Measurements from ENCODE around the gene AAK1.
A peak's percentile ranks its signal among the peaks of the same experiment; 100 is the strongest.
"Not testable (repeated sequence)": the region's sequence is repeated elsewhere in the genome, so short reads cannot be mapped to it uniquely, and the experiment has no call there.

The AAK1 gene

DNA sequence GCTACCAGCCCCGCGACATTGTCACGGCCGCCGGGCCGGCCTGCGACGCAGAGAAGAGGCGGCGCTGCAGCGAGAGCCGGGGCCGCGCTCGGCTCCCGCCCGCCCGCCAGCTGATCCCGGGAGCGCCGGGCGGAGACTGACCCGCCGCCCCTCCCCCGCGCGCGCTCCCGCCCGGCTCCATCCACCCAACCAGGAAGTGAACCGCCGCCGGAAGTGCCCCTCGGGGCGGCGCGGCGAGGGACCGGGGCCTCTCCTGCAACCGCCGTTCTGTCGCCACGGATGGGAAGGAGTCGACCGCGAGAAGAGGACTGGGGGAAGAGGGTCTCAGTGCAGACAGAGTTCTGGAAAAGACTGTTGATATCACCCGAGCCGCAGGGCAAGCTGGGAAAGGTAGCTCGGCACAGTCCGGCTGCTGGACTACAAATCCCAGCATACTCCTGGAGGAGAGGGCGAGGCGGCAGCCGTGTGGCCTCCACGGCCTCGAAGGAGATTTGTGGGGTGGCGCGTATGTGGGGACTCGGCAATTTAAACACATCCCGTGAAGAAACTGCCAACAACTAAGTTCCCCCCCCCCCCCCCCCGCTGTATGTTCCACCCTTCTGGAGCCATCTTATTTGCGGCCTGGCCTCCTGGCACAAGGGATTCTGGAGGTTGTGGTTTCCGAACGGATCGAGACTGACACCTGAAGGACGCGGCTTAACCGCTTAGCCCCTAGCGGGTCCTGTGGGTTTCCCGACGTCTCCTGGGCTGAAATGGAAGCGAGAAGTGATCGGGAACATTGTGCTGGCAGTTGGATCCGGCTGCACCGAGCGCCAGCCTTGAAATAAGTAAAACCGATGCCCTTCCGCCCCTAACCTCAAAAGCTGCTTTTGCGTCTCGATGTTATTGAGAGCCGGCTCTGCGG, at the start of gene AAK1:
AAK1 (minus strand) TSS at position 138 of the 904 bp plus-strand sequence. CDS start 699 bp downstream, outside the sequence.
- peak; percentile 92 for DNase-seq (ENCODE audit: low spot score)

DNA sequence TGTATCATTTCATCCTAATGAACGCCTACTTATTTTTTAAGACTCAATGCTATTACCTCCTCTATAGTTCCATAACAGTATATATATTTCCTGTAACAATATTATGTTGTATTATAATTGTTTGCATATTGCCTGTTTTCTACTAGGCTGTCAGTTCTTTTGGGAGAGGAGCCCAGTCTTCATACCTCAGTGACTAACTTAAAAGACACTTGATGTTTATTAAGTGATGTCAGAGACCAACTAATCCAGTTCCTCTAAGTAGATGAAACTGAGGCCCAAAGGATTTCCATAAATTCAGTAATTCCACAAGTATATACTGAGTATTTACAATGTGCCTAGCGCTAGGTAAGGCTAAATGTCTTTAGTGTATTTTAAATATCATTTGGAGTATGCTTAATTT, 48.9 kb upstream of the AAK1 start:
- DNase-seq (ENCODE audit: low spot score), result no peak

DNA sequence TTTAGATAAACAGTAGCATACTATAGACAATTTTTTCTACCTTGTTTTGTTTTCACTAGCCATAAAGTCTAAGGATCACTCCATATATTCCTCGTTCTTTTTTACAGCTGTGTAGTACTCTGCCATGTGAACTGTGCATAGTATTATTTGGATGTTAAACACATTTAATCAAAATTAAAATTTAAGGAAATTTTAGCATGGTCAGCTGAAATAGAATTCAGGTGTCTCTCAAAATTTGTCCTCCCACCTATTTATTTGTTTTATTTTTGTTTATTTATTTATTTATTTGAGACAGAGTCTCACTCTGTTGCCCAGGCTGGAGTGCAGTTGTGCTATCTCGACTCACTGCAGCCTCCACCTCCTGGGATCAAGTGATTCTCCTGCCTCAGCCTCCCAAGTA, 46.4 kb upstream of the AAK1 start:
- DNase-seq (ENCODE audit: low spot score), result no peak

DNA sequence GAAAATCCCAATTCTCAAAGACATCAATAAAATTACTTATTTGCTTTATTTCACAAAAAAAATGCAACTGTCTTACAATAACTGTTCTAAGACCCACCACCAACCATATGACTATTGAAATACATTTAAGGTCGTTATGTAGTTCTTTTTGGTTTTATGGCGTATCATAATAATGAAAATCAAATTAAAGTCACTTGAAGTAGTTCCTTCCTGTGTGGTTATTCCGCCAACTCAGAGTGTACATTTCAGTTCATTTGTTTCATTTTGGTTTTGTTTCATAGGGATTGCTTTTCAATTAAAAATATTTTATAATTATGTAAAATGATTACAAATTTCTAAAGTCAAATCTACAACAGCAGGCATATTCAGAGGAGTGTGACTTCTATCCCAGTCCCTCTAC, 45.9 kb upstream of the AAK1 start:
- no peak for DNase-seq (ENCODE audit: low spot score)

DNA sequence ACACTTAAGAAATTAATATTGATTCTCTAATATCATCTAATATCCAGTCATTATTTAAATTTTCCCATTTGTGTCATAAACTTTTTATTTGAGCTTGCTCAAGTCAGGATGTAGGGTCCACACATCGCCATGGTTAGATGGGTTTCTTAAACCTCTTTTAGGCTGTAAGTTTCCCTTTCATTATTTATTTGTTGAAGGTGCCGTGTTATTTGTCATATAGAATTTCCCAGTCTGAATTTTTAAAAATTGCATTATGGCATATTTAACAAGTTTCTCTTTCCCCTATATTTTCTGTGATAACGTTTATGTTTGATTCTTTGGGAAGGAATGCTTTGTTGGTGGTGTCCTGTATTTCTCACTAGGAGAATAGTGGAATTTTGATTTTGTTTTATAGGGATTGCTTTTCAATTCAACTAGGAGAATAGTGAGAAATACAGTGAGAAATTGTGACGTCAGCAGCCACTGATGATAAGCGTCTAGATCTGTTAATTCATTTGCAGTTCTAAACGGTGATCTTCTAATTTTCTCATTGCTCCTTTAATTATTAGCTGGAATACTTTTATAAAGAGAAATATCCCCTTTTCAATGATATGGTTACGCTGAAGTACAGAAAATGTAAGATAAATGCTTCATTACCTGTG, 44.6 kb upstream of the AAK1 start:
- DNase-seq (ENCODE audit: low spot score), result no peak

DNA sequence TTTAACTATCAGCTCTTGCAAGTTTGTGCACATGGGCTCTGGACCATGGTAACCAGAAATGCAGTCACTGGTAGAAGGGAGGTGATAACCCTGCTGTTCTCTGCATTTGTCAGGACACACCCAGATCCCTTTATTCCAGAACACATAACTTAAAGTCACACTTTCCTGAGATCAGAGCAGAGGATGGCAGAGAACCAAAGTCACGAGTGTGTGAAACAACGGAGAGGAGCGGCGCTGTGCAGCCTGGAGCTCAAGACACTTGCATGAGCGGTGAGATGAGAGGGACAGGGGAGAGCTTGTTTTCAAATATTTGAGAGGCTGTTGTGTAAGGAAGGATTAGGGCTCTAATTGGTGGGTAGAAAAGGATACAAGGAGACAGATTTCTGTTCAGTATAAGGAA, 43.3 kb upstream of the AAK1 start:
- DNase-seq (ENCODE audit: low spot score), result no peak

DNA sequence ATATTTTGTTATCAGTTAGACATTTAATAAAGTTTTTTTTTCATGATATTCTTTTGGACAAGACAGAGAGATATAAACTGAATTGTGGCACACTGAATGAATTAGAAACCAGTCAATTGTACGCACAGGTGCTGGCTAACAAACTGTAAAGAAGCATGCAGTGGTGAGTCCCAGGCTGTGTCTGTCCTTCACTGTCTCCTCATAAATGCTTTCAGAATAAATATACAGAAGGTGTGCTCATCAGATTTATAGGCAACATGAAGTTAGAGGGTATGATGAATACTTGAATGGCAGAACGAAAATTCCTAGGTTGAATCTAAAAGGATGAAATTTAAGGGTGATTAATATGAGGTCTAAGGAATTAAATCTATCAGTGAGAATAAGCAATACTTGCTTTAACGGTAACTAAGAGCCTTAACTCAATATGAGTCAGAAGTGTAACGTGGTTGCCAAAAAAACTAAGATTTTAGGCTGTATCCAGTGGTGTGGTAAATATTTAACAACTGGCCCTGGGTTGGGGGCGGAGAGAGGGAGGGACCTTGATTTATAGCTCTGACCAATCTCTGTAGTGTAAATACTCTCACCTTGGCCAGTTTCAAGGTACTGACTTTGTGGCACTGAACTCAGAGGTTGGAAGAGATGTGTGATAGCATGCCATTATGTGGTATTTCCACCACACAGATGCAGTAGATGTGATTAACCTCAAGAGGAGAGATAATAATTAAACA, 41.9 kb upstream of the AAK1 start:
- DNase-seq (ENCODE audit: low spot score), result no peak

DNA sequence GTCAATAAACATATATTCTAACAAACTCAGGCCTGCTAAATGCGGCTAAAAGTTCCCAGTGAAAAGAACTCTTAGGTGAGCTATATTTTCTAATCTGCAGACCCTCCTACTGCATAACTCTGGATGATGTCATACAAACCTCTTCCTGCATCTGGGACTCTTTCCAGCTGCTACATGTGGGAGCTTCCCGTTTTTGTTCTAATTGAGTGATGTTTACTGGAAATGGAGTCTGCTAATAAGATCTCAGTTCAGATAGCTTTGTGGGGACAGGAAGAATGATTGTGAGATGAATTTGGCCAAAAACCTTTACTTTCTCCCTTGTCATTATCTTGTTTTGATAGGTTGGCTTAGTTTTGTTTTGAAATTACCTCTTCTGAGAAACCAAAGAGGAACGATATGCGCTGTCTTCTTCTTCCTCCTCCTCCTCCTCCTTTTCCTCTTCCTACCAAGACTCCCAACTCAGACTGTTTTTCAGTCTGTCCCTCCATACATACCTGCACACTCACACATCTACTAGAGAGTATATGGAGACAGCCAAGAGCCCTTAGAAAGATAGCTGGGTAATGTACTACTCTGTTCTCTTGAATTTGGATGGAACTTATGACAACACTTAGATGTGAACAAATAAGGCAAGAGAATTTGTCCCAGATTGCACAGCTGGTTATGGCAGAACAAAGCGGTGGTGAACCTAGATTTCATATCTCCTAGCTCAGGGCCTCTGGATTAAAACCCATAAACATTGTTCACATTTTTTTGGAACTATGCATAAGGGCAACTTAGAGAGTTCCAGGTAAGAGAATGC, 39.8 kb upstream of the AAK1 start:
- no peak for DNase-seq (ENCODE audit: low spot score)

DNA sequence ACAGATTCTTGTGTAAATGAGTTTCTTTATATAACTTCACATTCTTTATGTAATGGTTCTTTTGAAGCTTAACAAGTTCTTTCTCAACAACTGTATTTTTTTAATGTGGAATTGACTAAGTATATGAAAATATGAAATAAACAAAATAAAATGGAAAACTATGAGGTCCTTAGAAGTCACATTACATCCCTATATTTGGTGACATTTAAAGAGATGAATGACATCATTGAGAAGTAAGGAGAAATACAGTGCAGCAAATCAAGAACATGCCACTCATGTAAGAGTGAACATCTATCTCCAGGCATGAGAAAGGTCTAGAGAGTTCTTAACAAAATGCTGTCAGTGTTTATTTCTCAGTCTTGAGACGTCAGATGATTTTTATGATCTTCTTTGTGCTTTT, 39.0 kb upstream of the AAK1 start:
- no peak for DNase-seq (ENCODE audit: low spot score)

DNA sequence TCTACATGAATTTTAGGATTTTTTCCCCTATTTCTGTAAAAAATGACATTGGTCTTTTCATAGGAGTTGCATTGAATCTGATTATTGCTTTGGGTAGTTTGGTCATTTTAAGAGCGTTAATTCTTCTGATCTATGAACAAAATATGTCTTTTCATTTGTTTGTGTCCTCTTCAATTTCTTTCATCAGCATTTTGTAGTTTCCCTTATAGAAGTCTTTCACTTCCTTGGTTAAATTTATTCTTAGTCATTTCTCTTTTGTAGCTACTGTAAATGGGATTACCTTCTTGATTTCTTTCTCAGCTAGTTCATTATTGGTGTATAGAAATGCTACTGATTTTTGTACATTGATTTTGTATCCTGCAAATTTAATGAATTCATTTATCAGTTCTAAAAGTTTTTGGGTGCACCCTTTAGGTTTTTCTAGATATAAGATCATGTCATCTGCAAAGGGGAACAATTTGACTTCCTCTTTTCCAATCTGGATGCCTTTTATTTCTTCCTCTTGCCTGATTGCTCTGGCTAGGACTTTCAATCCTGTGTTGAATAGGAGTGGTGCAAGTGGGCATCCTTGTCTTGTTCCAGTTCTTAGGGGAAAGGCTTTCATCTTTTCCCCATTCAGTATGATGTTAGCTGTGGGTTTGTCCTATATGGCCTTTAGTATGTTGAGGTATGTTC, 36.6 kb upstream of the AAK1 start:
- DNase-seq (ENCODE audit: low spot score), result no peak

DNA sequence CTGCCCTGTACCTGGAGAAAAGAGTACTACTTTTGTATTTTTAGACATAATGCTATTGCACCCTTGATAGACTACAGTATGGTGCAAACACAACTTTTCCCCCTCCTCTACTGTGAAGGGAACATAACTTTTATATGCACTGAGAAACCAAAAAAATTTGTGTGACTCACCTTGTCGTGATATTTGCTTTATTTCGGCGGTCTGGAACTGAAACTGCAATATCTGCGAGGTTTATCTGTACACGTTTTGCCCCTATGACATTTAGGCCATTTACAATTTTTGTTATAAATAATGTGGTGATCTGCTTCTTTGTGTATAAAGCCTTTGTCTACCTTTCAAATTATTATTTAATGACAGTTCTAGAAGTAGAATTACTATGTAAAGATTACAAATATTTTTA, 34.4 kb upstream of the AAK1 start:
- DNase-seq (ENCODE audit: low spot score), result no peak

DNA sequence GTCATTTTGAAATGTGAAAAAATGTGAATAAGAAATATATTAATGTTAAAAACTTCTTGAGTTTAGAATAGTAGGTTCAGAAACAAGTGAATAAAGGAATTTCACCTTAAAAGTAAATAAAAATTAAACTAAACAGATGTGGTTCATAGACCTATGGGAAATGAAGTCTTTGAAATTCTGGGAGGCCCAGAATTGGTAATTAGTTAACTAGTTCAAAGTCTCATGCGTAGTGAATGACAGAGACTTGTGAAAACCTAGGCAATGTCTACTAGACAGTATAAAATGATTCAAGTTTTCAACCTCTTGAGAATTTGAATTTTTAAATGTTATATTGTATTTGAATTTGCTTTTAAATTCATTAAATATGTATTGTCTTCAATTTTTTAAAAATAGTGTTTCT, 32.6 kb upstream of the AAK1 start:
- no peak for DNase-seq (ENCODE audit: low spot score)

DNA sequence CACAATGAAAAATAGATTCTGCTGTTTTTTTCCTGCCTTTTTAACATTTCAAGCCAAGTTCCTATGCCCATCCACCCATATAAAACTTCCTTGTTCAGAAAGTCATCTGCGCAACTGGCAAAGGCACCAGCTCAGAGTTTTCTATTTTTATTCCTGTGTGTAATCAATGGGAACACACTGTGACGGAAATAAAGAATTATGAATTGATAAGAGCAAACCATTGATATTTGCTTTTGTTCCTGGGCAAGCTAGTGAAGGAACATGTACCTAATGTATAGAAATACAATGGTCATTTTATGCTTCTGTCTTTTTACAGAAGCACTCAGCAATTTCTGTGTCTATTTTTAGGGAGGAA, 30.8 kb upstream of the AAK1 start:
- no peak for DNase-seq (ENCODE audit: low spot score)

DNA sequence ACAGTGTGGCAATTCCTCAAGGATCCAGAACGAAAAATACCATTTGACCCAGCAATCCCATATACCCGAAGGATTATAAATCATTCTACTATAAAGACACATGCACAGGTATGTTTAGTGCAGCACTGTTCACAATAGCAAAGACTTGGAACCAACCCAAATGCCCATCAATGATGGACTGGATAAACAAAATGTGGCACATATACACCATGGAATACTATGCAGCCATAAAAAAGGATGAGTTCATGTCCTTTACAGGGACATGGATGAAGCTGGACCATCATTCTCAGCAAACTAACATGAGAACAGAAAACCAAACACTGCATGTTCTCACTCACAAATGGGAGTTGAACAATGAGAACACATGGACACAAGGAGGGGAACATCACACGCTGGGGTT, 29.6 kb upstream of the AAK1 start:
- DNase-seq (ENCODE audit: low spot score), result not testable (repeated sequence)

DNA sequence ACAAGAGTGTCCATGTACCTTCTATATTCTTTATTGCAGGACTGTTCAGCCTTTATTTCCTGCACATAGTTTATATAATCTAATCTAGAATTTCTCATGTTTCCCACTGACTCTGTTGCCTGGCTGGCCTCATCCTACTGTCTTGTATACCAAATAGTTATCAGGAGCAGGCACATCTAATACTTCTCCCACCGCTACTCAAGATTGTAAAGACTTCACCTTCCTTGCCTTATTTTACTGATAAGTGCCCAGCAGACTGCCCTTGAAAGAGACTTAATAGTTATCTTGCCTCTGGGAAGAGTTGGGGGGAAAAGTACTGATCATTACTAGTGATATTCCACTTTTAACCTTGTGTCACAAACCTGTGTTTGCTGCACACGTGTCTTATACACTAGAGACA, 26.1 kb upstream of the AAK1 start:
- DNase-seq (ENCODE audit: low spot score), result no peak

DNA sequence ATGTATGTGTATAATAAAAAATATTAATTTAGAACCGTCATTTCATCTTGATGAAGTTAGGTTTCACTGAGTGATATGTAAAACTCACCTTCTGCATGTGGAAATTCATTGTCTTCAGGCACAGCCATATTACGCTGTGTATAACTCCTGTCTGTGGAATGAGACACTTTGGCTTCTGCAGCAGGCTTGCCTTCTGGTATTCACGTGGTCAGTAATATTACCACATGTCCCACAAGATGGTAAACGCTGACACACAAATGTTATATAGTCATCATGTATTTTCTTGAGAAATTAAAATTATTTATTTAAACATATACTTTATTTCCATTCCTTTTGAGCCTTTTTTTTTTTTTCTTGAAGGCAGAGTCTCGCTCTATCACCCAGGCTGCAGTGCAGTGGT, 25.1 kb upstream of the AAK1 start:
- DNase-seq (ENCODE audit: low spot score), result no peak

DNA sequence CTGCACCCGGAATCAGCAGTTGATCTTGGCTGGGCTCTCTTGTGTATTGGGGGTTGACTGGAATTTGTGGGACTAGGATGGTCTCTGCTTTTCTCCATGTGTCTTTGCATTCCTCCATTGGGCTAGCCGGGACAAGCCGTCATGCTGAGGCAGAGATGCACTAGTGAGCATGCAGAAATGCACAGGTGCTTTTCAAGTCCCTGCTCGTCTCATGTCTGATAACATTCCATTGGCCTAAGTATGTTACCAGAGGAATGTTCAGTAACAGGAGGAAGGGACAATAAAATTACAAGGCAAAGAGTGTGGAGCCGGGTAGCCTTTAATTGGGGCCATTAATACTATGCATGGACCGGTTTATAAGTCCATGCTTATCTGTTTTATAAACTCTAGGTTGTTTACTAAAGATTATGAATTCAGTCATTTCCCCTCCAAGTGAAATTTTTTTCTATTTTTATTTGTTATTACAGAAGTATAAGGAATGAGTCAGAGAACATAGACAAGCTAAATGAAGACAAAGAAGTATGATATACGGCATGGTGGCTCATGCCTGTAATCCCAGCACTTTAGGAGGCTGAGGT, 24.4 kb upstream of the AAK1 start:
- no peak for DNase-seq (ENCODE audit: low spot score)

DNA sequence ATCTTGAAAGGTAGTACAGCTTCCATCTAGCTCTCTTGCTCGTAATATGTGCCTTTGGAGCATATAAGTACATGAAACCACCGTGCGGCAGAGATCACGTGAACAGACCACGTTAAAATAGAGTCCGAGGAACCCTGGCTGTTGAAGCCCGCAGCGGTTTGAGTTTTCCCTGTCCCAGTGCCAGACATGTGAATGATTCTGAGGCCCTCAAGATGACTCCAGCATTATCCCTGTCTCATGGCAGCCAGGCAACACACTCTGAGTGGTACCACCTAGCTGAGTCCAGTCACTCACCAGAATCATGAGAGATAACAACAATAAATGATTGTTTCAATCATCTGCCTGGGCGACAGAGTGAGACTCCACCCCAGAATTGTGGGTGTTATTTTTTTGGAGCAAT, 21.6 kb upstream of the AAK1 start:
- DNase-seq (ENCODE audit: low spot score), result no peak

DNA sequence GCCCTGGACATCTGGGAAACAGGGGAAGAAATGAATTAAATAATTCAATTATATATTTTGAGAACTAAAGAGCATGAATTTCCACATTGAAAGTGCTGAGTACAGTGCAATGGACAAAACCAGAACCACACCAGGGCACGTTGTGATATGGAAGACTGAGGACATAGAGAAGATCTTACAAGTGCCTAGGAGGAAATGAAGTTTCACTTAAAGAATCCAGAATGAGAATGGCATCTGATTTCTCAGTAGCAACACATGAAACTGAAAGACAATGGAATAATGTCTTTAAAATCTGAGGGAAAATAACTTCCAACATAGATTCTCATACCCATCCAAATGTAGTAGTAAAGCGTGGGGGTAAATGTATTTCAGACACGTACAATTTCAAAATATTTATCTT, 20.3 kb upstream of the AAK1 start:
- no peak for DNase-seq (ENCODE audit: low spot score)

DNA sequence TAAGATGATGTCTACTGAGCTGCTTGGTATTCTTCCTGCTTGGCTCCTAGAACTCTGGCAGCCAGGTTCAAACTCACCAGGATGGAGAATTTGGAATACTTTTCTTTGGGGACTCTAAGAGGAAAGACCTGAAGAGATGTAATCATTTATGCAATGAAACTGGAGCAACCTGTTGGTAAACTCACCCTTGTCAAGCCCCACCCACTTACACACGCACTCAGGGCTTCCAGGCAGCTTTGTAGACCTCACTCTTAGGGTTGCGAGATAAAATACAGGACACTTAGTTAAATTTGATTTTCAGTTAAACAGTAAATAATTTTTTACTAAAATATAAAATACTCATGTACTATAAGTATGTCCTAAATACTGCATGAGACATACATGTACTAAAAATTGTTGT, 19.0 kb upstream of the AAK1 start:
- DNase-seq (ENCODE audit: low spot score), result not testable (repeated sequence)

DNA sequence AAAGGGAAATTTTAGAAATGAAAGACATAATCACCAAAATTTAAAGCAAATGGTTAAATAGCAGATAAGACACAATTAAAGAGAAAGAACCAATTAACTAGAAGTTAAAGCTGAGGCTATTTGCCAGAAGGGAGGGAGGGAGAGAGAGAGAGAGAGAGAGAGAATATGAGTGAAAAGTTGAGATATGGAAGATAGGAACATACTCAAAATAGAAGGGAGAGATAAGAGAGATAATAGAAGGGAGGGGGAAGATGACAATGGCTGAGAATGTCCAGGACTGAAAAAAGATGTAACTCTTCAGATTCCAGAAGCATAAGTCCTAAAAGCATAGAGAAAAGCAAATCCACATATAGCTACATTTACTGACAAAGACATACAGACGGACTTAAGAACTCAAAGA, 17.1 kb upstream of the AAK1 start:
- DNase-seq (ENCODE audit: low spot score), result no peak

Measured in hematopoietic multipotent progenitor cell treated with erythropoietin and hydrocortisone succinate and interleukin-3 and kit ligand, for 17 days (in vitro differentiated cells).